ENCODE measurements around the gene CENPT.

GRCh38 chr16:67872631-67873434, 25.3 kb upstream of the CENPT start, which contains the start of gene EDC4:
- peak; percentile 62 for TF ChIP-seq POLR2A (IDR thresholded peaks at IDR 0.05; ENCODE audit: low read length)
- no peak for TF ChIP-seq GATA1 (IDR thresholded peaks at IDR 0.05; ENCODE audit: low read depth, low read length)
